ENCODE measurements around the gene ZNF804A.

Gene ZNF804A

DNA sequence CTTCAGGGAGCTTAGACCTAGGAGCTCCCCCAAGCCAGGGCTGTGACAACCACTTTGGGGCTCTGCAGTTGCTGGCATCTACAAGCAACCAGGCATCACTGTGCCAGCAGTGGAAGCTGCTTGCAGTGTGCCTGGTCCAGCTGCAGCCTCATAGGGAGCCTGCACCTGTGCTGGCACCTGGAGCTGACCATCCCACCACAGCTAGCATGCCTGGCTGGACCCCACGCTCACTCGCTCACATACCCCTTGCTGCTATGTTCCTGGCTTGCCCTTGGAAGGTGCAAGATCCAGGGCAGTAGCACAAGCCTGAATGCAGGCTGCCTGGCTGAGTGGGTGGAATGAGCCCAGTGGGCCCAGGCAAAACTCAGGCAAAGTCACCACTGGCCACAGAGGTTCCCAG, 82.5 kb downstream of the ZNF804A start:
- TF ChIP-seq, protein P1, sequence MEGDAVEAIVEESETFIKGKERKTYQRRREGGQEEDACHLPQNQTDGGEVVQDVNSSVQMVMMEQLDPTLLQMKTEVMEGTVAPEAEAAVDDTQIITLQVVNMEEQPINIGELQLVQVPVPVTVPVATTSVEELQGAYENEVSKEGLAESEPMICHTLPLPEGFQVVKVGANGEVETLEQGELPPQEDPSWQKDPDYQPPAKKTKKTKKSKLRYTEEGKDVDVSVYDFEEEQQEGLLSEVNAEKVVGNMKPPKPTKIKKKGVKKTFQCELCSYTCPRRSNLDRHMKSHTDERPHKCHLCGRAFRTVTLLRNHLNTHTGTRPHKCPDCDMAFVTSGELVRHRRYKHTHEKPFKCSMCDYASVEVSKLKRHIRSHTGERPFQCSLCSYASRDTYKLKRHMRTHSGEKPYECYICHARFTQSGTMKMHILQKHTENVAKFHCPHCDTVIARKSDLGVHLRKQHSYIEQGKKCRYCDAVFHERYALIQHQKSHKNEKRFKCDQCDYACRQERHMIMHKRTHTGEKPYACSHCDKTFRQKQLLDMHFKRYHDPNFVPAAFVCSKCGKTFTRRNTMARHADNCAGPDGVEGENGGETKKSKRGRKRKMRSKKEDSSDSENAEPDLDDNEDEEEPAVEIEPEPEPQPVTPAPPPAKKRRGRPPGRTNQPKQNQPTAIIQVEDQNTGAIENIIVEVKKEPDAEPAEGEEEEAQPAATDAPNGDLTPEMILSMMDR (IDR thresholded peaks at IDR 0.05; ENCODE audit: extremely low read depth, missing control alignments) = no peak
- DNase-seq (ENCODE audit: low spot score) = no peak

DNA sequence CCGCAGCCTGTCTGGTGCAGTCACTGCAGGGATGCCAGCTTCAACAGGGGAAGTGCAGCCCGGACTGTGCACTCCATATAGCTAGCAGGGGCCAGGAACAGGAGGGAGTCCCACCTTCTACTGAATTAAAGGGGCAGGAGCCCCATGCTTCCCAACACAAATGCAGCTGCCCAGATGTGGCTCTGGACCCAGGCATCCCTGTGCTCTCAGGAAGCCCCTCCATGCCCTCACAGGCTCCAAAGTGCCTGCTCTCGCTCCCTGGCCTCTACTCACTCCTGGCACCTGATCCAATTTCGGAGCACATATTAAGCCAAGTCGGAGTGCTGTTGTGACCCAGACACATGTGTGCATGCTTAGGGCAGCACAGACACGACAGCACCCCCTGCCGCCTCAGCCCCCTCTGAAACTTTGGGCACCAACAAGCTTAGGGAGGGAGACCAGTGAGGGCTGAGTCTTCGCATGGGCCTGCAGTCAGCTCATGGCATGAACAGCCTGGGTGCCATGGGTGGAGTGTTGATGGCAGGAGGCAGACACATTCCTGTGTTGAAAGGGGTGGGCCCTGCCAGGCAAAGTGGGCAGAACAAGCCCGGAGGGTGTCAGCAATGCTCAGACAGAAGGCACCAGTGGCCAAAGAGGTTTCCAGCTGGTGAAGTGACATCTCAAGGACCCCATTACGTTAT, 83.5 kb downstream of the ZNF804A start:
- no peak for DNase-seq (ENCODE audit: low spot score)
- TF ChIP-seq, protein P1 (IDR thresholded peaks at IDR 0.05; ENCODE audit: extremely low read depth, missing control alignments) = no peak

DNA sequence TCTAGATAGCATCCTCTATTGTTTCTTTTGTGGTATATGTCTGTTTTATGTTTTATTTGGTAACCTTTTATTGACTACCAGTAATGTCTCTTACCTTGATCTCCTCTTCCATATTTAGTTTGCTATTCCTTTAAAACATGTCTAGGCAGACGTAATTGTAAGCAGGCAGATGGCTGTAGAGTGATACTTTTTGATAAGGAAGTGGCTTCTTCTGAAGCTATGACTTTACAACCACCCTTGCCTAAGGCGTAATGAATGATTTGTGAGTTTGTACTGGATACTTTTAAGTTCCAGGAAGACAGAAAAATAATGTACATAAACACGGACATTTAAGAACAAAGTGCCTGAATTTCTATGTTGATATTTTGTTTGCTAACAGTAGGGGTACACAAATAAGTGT, 85.6 kb downstream of the ZNF804A start:
- no peak for DNase-seq (ENCODE audit: low spot score)

GRCh38 chr2:184685999-184686841, 87.9 kb downstream of the ZNF804A start:
- DNase-seq (ENCODE audit: low spot score) = no peak
- TF ChIP-seq, protein P1 (IDR thresholded peaks at IDR 0.05; ENCODE audit: extremely low read depth, missing control alignments) = no peak

More for the DNA sequence above, 85.6 kb downstream of the ZNF804A start:
- TF ChIP-seq, protein P1 (IDR thresholded peaks at IDR 0.05; ENCODE audit: extremely low read depth, missing control alignments) = no peak

DNA sequence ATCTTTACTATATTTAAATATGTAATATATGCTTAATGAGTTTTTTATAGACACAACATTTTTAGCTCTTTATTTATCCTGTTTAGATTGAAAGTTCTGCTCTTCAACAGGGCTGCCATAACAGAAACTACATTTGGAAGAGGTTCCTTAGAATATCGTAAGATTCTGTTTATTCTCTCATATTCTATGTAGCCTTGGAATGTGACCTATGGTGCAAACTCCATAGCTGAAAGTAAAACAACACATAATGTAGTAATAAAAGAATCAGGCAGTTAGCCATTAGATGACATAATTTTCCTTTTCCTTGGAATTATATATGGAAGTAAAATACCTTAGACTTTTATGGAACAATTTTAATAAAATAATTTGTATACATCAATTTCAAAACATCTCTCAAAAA, 91.3 kb downstream of the ZNF804A start:
- no peak for DNase-seq (ENCODE audit: low spot score)

GRCh38 chr2:184692141-184692734, 93.9 kb downstream of the ZNF804A start:
- no peak for DNase-seq (ENCODE audit: low spot score)
- TF ChIP-seq, protein P1 (IDR thresholded peaks at IDR 0.05; ENCODE audit: extremely low read depth, missing control alignments) = no peak

More for the DNA sequence above, 91.3 kb downstream of the ZNF804A start:
- TF ChIP-seq, protein P1 (IDR thresholded peaks at IDR 0.05; ENCODE audit: extremely low read depth, missing control alignments) = no peak

GRCh38 chr2:184696644-184697043, 98.3 kb downstream of the ZNF804A start:
- TF ChIP-seq, protein P1 (IDR thresholded peaks at IDR 0.05; ENCODE audit: extremely low read depth, missing control alignments) = no peak
- DNase-seq (ENCODE audit: low spot score) = no peak

Measured in GM20000 (cell line).